H1 (cell line): ENCODE data around the gene GIPR.

Source experiments
- EGR1 ChIP-seq: IDR thresholded peaks from 2 replicates; pipeline ENCODE4 v1.6.1; 2011; ENCODE audit warnings: low read depth, low read length, borderline replicate concordance
- EP300 ChIP-seq, 2 experiments: IDR thresholded peaks; 1 replicate in 1 of 2; 2 replicates in 1 of 2; pipeline ENCODE4 v1.6.1; 2011 to 2012; ENCODE audit warnings: low read depth in 2 of 2, low read length in 2 of 2, mild to moderate bottlenecking in 2 of 2, borderline replicate concordance in 1 of 2, inconsistent platforms in 1 of 2, moderate library complexity in 1 of 2
- EZH2 ChIP-seq: fragments of 200-600 bp; sonication (generic); IDR thresholded peaks from 2 replicates; pipeline ENCODE4 v1.7.1; 2012; ENCODE audit warnings: low read depth, mild to moderate bottlenecking, moderate library complexity, low read length, inconsistent platforms; ENCODE audit not compliant: severe bottlenecking
- NANOG ChIP-seq: IDR thresholded peaks from 2 replicates; pipeline ENCODE4 v1.6.1; 2011; ENCODE audit warnings: low read length, low read depth, mild to moderate bottlenecking, inconsistent platforms; ENCODE audit not compliant: insufficient read depth, poor library complexity, severe bottlenecking
- NRF1 ChIP-seq: IDR thresholded peaks from 2 replicates; pipeline ENCODE4 v1.6.1; 2011; ENCODE audit warnings: mild to moderate bottlenecking, low read depth, low read length, improper control_type of control experiment
- POLR2A ChIP-seq, 2 experiments: IDR thresholded peaks; 1 replicate in 1 of 2; 2 replicates in 1 of 2; pipeline ENCODE4 v1.6.1; 2011; ENCODE audit warnings: low read depth in 2 of 2, low read length in 2 of 2, mild to moderate bottlenecking in 2 of 2; ENCODE audit errors: control extremely low read depth in 1 of 2
- RNF2 ChIP-seq: fragments of 200-900, 300-1000 bp; sonication (generic); IDR thresholded peaks from 2 replicates; pipeline ENCODE4 v1.7.1; 2016; ENCODE audit warnings: borderline replicate concordance, low read depth, mild to moderate bottlenecking, antibody characterized with exemption, low read length; ENCODE audit not compliant: poor library complexity, severe bottlenecking; ENCODE audit errors: missing control alignments
- TCF12 ChIP-seq: IDR thresholded peaks from 2 replicates; pipeline ENCODE4 v1.6.1; 2011; ENCODE audit warnings: low read depth, mild to moderate bottlenecking, low read length
- ZNF274 ChIP-seq: IDR thresholded peaks from 2 replicates; pipeline ENCODE4 v1.7.0; 2012; ENCODE audit warnings: low read length, borderline replicate concordance; ENCODE audit errors: extremely low read depth
- TF ChIP-seq, protein P1 (sequence below), 3 experiments: IDR thresholded peaks; 1 replicate in 2 of 3; 2 replicates in 1 of 3; pipeline versions ENCODE4 v1.5.1 to v1.6.1; 2011; ENCODE audit warnings: low read length in 3 of 3, mild to moderate bottlenecking in 3 of 3, inconsistent platforms in 2 of 3, low read depth in 1 of 3, moderate library complexity in 1 of 3; ENCODE audit not compliant: insufficient read depth in 1 of 3; ENCODE audit errors: control extremely low read depth in 1 of 3
- TF ChIP-seq, protein P2 (sequence below): IDR thresholded peaks from 2 replicates; pipeline ENCODE4 v1.6.1; 2011; ENCODE audit warnings: low read depth, mild to moderate bottlenecking, low read length; ENCODE audit not compliant: insufficient read depth

DNA sequence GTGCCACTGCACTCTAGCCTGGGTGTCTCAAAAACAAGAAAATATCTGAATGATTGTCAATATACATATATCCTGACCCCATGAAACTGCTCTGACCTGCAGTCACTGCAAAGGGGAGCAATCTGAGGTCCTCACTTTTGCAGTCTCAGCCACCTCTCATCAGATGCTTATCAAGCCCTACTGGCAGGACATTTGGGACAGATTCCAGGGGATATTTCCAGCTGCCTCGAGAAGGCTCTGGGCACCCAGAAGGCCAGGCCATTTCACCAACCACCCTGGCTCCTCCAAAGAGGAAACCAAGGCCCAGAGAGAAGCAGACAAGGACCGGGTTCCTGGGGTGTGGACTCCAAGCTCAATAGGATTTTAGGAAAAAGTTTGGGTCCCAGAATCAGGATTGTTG lies 31.1 kb upstream of the GIPR start:
- TF ChIP-seq TCF12 (no peak), EGR1 (no peak), POLR2A (IDR thresholded peaks at IDR 0.05; ENCODE audit: control extremely low read depth in 1 of 2, low read depth in 2 of 2, low read length in 2 of 2) (no peak), NANOG (no peak), RNF2 (no peak), NRF1 (no peak), ZNF274 (no peak), EP300 (IDR thresholded peaks at IDR 0.05; ENCODE audit: borderline replicate concordance in 1 of 2, low read depth in 2 of 2, low read length in 2 of 2) (no peak), EZH2 (no peak)
- TF ChIP-seq, protein P1, sequence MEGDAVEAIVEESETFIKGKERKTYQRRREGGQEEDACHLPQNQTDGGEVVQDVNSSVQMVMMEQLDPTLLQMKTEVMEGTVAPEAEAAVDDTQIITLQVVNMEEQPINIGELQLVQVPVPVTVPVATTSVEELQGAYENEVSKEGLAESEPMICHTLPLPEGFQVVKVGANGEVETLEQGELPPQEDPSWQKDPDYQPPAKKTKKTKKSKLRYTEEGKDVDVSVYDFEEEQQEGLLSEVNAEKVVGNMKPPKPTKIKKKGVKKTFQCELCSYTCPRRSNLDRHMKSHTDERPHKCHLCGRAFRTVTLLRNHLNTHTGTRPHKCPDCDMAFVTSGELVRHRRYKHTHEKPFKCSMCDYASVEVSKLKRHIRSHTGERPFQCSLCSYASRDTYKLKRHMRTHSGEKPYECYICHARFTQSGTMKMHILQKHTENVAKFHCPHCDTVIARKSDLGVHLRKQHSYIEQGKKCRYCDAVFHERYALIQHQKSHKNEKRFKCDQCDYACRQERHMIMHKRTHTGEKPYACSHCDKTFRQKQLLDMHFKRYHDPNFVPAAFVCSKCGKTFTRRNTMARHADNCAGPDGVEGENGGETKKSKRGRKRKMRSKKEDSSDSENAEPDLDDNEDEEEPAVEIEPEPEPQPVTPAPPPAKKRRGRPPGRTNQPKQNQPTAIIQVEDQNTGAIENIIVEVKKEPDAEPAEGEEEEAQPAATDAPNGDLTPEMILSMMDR (IDR thresholded peaks at IDR 0.05; ENCODE audit: control extremely low read depth in 1 of 3, insufficient read depth in 1 of 3, low read depth in 1 of 3, low read length in 3 of 3) = no peak
- TF ChIP-seq, protein P2, sequence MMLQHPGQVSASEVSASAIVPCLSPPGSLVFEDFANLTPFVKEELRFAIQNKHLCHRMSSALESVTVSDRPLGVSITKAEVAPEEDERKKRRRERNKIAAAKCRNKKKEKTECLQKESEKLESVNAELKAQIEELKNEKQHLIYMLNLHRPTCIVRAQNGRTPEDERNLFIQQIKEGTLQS = no peak
